DOHH2 (cell line): ENCODE results near the gene CNGA4.

Experiments used
- CTCF ChIP-seq: fragments of 200-600 bp; sonication (generic); IDR thresholded peaks from one replicate; pipeline ENCODE4 v1.5.1; 2014; ENCODE audit warnings: antibody characterized with exemption, mild to moderate bottlenecking, low read depth, low read length; ENCODE audit not compliant: poor library complexity, severe bottlenecking
- EZH2phosphoT487 ChIP-seq: fragments of 200-600 bp; sonication (generic); IDR thresholded peaks from 2 replicates; pipeline ENCODE4 v1.6.1; 2017; ENCODE audit warnings: borderline replicate concordance, mild to moderate bottlenecking, antibody characterized with exemption, low read length, moderate library complexity, mixed read lengths

GRCh38 chr11:6284250-6284649 is 45.4 kb downstream of the CNGA4 start:
- no peak for TF ChIP-seq CTCF
- TF ChIP-seq EZH2phosphoT487 = no peak
